ENCODE measurements around the gene PCDHGC4.

The PCDHGC4 gene

GRCh38 chr5:141477815-141478214 is 7.0 kb upstream of the PCDHGC4 start:
- H3K4me3 ChIP-seq (ENCODE audit: insufficient read depth, low read depth, low read length) = no peak overlapping the region
- H3K4me1 ChIP-seq (ENCODE audit: control insufficient read depth, insufficient read depth, low read length) = peaks cover 3% of the 10 kb centered on the region
- no peaks in the 10 kb centered on the region for H3K36me3 ChIP-seq (ENCODE audit: control insufficient read depth, insufficient read depth, low read length)
- H3K27ac ChIP-seq (ENCODE audit: insufficient read depth, low read depth, low read length, poor library complexity, severe bottlenecking) = no peak overlapping the region
- H3K9me3 ChIP-seq (ENCODE audit: control insufficient read depth, low read length) = no peaks in the 10 kb centered on the region
- WGBS, 2 experiments = 90 to 94% methylated on average over 13 of the region's 13 CpGs
- no peaks in the 10 kb centered on the region for H3K27me3 ChIP-seq (ENCODE audit: control insufficient read depth, insufficient read depth, low read length, poor library complexity, severe bottlenecking)

- Histone ChIP-seq H3K9me3 (ENCODE audit: control insufficient read depth, low read length) (no peaks in the 10 kb centered on the region), H3K4me1 (ENCODE audit: control insufficient read depth, insufficient read depth, low read length) (peaks cover 8% of the 10 kb centered on the region), H3K27me3 (ENCODE audit: control insufficient read depth, insufficient read depth, low read length, poor library complexity, severe bottlenecking) (no peaks in the 10 kb centered on the region), H3K4me3 (ENCODE audit: insufficient read depth, low read depth, low read length) (no peak overlapping the region), H3K36me3 (ENCODE audit: control insufficient read depth, insufficient read depth, low read length) (no peaks in the 10 kb centered on the region), H3K27ac (ENCODE audit: insufficient read depth, low read depth, low read length, poor library complexity, severe bottlenecking) (no peak overlapping the region)
- WGBS, 2 experiments = 92 to 94% methylated on average over 19 to 20 of the region's 20 CpGs
These were observed 6.4 kb upstream of the PCDHGC4 start for GRCh38 chr5:141478321-141478945.

- no peaks in the 10 kb centered on the region for H3K9me3 ChIP-seq (ENCODE audit: control insufficient read depth, low read length)
- H3K36me3 ChIP-seq (ENCODE audit: control insufficient read depth, insufficient read depth, low read length) = no peaks in the 10 kb centered on the region
- H3K4me1 ChIP-seq (ENCODE audit: control insufficient read depth, insufficient read depth, low read length) = peaks cover 19% of the 10 kb centered on the region
- H3K4me3 ChIP-seq (ENCODE audit: insufficient read depth, low read depth, low read length) = no peak overlapping the region
- H3K27ac ChIP-seq (ENCODE audit: insufficient read depth, low read depth, low read length, poor library complexity, severe bottlenecking) = no peak overlapping the region
- H3K27me3 ChIP-seq (ENCODE audit: control insufficient read depth, insufficient read depth, low read length, poor library complexity, severe bottlenecking) = no peaks in the 10 kb centered on the region
These were observed 5.1 kb upstream of the PCDHGC4 start for GRCh38 chr5:141479776-141480175.

GRCh38 chr5:141483902-141484301 is 928 bp upstream of the PCDHGC4 start:
- WGBS, 2 experiments = 5% methylated on average over 3 of the region's 3 CpGs
- Histone ChIP-seq H3K27me3 (ENCODE audit: control insufficient read depth, insufficient read depth, low read length, poor library complexity, severe bottlenecking) (no peaks in the 10 kb centered on the region), H3K27ac (ENCODE audit: insufficient read depth, low read depth, low read length, poor library complexity, severe bottlenecking) (peak overlapping the region; percentile 88), H3K4me1 (ENCODE audit: control insufficient read depth, insufficient read depth, low read length) (peaks cover 36% of the 10 kb centered on the region), H3K4me3 (ENCODE audit: insufficient read depth, low read depth, low read length) (peak overlapping the region; percentile 57), H3K36me3 (ENCODE audit: control insufficient read depth, insufficient read depth, low read length) (peaks cover 15% of the 10 kb centered on the region), H3K9me3 (ENCODE audit: control insufficient read depth, low read length) (no peaks in the 10 kb centered on the region)

GRCh38 chr5:141484310-141484640 is 555 bp upstream of the PCDHGC4 start:
- peak overlapping the region; percentile 88 for H3K27ac ChIP-seq (ENCODE audit: insufficient read depth, low read depth, low read length, poor library complexity, severe bottlenecking)
- H3K4me1 ChIP-seq (ENCODE audit: control insufficient read depth, insufficient read depth, low read length) = peaks cover 34% of the 10 kb centered on the region
- H3K36me3 ChIP-seq (ENCODE audit: control insufficient read depth, insufficient read depth, low read length) = peaks cover 19% of the 10 kb centered on the region
- no peaks in the 10 kb centered on the region for H3K9me3 ChIP-seq (ENCODE audit: control insufficient read depth, low read length)
- WGBS, 2 experiments = 7 to 13% methylated on average over 4 of the region's 4 CpGs
- H3K4me3 ChIP-seq (ENCODE audit: insufficient read depth, low read depth, low read length) = peak overlapping the region; percentile 57
- no peaks in the 10 kb centered on the region for H3K27me3 ChIP-seq (ENCODE audit: control insufficient read depth, insufficient read depth, low read length, poor library complexity, severe bottlenecking)

GRCh38 chr5:141485321-141486055 is 658 bp downstream of the PCDHGC4 start:
- peak overlapping the region; percentile 88 for H3K27ac ChIP-seq (ENCODE audit: insufficient read depth, low read depth, low read length, poor library complexity, severe bottlenecking)
- H3K9me3 ChIP-seq (ENCODE audit: control insufficient read depth, low read length) = no peaks in the 10 kb centered on the region
- peaks cover 34% of the 10 kb centered on the region for H3K4me1 ChIP-seq (ENCODE audit: control insufficient read depth, insufficient read depth, low read length)
- peaks cover 26% of the 10 kb centered on the region for H3K36me3 ChIP-seq (ENCODE audit: control insufficient read depth, insufficient read depth, low read length)
- no peaks in the 10 kb centered on the region for H3K27me3 ChIP-seq (ENCODE audit: control insufficient read depth, insufficient read depth, low read length, poor library complexity, severe bottlenecking)
- peak overlapping the region; percentile 57 for H3K4me3 ChIP-seq (ENCODE audit: insufficient read depth, low read depth, low read length)
- 50 to 53% methylated on average over 38 of the region's 38 CpGs for WGBS, 2 experiments

- H3K4me3 ChIP-seq (ENCODE audit: insufficient read depth, low read depth, low read length) = no peak overlapping the region
- 93 to 94% methylated on average over 9 of the region's 9 CpGs for WGBS, 2 experiments
These were observed 1.3 kb downstream of the PCDHGC4 start for GRCh38 chr5:141486091-141486490.

GRCh38 chr5:141487131-141487530 is 2.3 kb downstream of the PCDHGC4 start:
- H3K9me3 ChIP-seq (ENCODE audit: control insufficient read depth, low read length) = no peaks in the 10 kb centered on the region
- peaks cover 34% of the 10 kb centered on the region for H3K4me1 ChIP-seq (ENCODE audit: control insufficient read depth, insufficient read depth, low read length)
- H3K27me3 ChIP-seq (ENCODE audit: control insufficient read depth, insufficient read depth, low read length, poor library complexity, severe bottlenecking) = no peaks in the 10 kb centered on the region
- H3K4me3 ChIP-seq (ENCODE audit: insufficient read depth, low read depth, low read length) = no peak overlapping the region
- H3K27ac ChIP-seq (ENCODE audit: insufficient read depth, low read depth, low read length, poor library complexity, severe bottlenecking) = no peak overlapping the region
- H3K36me3 ChIP-seq (ENCODE audit: control insufficient read depth, insufficient read depth, low read length) = peaks cover 42% of the 10 kb centered on the region
- WGBS, 2 experiments = 94 to 96% methylated on average over 7 of the region's 7 CpGs

More at GRCh38 chr5:141486091-141486490, 1.3 kb downstream of the PCDHGC4 start:
- Histone ChIP-seq H3K9me3 (ENCODE audit: control insufficient read depth, low read length) (no peaks in the 10 kb centered on the region), H3K27me3 (ENCODE audit: control insufficient read depth, insufficient read depth, low read length, poor library complexity, severe bottlenecking) (no peaks in the 10 kb centered on the region), H3K27ac (ENCODE audit: insufficient read depth, low read depth, low read length, poor library complexity, severe bottlenecking) (no peak overlapping the region), H3K4me1 (ENCODE audit: control insufficient read depth, insufficient read depth, low read length) (peaks cover 34% of the 10 kb centered on the region), H3K36me3 (ENCODE audit: control insufficient read depth, insufficient read depth, low read length) (peaks cover 32% of the 10 kb centered on the region)

- Histone ChIP-seq H3K4me3 (ENCODE audit: insufficient read depth, low read depth, low read length) (no peak within 1 kb of the TSS), H3K36me3 (ENCODE audit: control insufficient read depth, insufficient read depth, low read length) (peaks cover 43% of the 10 kb centered on the region), H3K27ac (ENCODE audit: insufficient read depth, low read depth, low read length, poor library complexity, severe bottlenecking) (no peak within 1 kb of the TSS), H3K4me1 (ENCODE audit: control insufficient read depth, insufficient read depth, low read length) (peaks cover 32% of the 10 kb centered on the region), H3K9me3 (ENCODE audit: control insufficient read depth, low read length) (no peaks in the 10 kb centered on the region), H3K27me3 (ENCODE audit: control insufficient read depth, insufficient read depth, low read length, poor library complexity, severe bottlenecking) (no peaks in the 10 kb centered on the region)
- 77 to 78% methylated on average over 12 to 14 of the region's 14 CpGs for WGBS, 2 experiments
These were observed 4.0 kb downstream of the PCDHGC4 start, which contains the start of gene PCDHGC5 for GRCh38 chr5:141488591-141489561. Gene PCDHGC5, plus strand, starts transcription at chr5:141489081. Its CDS starts 160 bp downstream, at chr5:141489241.

GRCh38 chr5:141489841-141490240 is 5.0 kb downstream of the PCDHGC4 start:
- H3K27ac ChIP-seq (ENCODE audit: insufficient read depth, low read depth, low read length, poor library complexity, severe bottlenecking) = no peak overlapping the region
- peaks cover 36% of the 10 kb centered on the region for H3K4me1 ChIP-seq (ENCODE audit: control insufficient read depth, insufficient read depth, low read length)
- WGBS, 2 experiments = 96% methylated on average over 10 of the region's 10 CpGs
- no peaks in the 10 kb centered on the region for H3K9me3 ChIP-seq (ENCODE audit: control insufficient read depth, low read length)
- H3K4me3 ChIP-seq (ENCODE audit: insufficient read depth, low read depth, low read length) = no peak overlapping the region
- peaks cover 43% of the 10 kb centered on the region for H3K36me3 ChIP-seq (ENCODE audit: control insufficient read depth, insufficient read depth, low read length)
- H3K27me3 ChIP-seq (ENCODE audit: control insufficient read depth, insufficient read depth, low read length, poor library complexity, severe bottlenecking) = no peaks in the 10 kb centered on the region

Data from ectodermal cell (in vitro differentiated cells).